DMS 273 (cell line): ENCODE data around the gene UBAP2.

Source experiments
- DNase-seq: peaks from one replicate; lab custom pipeline; 2025; ENCODE audit not compliant: unreplicated experiment; lab: John Stamatoyannopoulos, UW

Gene UBAP2, protein sequence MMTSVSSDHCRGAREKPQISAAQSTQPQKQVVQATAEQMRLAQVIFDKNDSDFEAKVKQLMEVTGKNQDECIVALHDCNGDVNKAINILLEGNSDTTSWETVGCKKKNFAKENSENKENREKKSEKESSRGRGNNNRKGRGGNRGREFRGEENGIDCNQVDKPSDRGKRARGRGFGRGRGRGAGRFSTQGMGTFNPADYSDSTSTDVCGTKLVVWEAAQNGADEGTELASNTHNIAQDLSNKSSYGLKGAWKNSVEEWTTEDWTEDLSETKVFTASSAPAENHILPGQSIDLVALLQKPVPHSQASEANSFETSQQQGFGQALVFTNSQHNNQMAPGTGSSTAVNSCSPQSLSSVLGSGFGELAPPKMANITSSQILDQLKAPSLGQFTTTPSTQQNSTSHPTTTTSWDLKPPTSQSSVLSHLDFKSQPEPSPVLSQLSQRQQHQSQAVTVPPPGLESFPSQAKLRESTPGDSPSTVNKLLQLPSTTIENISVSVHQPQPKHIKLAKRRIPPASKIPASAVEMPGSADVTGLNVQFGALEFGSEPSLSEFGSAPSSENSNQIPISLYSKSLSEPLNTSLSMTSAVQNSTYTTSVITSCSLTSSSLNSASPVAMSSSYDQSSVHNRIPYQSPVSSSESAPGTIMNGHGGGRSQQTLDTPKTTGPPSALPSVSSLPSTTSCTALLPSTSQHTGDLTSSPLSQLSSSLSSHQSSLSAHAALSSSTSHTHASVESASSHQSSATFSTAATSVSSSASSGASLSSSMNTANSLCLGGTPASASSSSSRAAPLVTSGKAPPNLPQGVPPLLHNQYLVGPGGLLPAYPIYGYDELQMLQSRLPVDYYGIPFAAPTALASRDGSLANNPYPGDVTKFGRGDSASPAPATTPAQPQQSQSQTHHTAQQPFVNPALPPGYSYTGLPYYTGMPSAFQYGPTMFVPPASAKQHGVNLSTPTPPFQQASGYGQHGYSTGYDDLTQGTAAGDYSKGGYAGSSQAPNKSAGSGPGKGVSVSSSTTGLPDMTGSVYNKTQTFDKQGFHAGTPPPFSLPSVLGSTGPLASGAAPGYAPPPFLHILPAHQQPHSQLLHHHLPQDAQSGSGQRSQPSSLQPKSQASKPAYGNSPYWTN

GRCh38 chr9:34048727-34049629, at the start of gene UBAP2:
Gene UBAP2, minus strand, starts transcription at chr9:34048887. Its CDS starts 31,739 bp downstream, at chr9:34017148.
- DNase-seq = peak; percentile 99

DNA sequence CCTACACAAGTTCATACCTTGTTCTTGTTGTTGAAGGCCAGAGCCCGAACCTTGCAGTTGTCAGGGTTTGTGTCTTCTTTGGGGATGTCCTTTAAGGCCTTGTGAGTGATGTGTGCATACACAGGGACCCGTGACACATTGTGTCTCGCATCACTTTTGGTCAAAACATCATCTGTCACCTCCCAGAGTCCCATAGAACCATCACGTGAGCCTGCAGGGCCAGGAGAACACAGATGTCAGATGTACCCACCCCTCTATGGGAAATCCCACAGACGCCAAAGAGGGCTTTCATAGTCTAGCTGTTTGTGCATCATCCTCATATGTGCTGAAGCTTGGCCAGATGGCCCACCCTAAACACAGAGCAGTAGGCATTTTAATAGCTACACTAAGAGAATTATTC, 49.6 kb upstream of the UBAP2 start:
- DNase-seq = peak; percentile 14

GRCh38 chr9:34097865-34098264, 49.2 kb upstream of the UBAP2 start:
- DNase-seq = no peak

- no peak for DNase-seq
These were observed 48.1 kb upstream of the UBAP2 start for GRCh38 chr9:34096751-34097150.

DNA sequence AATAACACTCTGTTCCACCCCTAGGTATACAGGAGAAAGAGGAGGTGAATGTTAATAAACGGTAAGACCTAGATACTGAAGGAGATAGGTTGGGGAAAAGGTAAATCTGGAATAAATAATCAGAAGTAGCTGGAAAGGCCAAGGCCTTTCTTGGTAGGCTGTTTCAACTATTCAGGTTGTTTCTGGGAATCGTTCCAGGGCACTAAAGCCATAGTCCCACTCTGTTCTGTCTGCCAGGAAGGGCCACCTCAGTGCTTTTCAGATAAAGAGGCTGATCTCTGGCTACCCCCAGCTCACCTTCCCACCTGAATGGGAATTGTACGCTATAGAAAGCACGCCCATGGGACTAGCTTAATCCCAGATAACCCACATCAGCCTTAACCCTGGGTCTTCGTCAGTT, 44.9 kb upstream of the UBAP2 start:
- no peak for DNase-seq

DNA sequence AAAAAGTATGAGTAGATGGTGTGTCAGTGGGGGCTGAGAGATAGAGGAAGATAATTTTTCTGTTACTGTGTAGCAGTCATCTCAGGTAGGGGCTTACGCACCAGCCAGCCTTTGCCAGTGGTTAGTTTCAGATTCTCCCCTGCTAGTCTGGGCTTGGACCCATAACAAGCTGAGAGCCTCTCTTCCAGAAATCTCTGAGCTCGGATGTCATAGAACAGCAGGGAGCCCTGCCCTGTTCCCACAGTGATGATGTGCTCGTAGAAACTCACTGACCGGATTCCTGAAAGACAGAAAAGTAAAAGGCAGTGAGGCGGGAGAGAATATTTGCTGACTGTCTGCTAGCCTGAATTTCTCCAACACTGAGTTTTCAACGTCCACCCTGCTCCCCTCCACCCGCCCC, 40.6 kb upstream of the UBAP2 start:
- DNase-seq = no peak

DNA sequence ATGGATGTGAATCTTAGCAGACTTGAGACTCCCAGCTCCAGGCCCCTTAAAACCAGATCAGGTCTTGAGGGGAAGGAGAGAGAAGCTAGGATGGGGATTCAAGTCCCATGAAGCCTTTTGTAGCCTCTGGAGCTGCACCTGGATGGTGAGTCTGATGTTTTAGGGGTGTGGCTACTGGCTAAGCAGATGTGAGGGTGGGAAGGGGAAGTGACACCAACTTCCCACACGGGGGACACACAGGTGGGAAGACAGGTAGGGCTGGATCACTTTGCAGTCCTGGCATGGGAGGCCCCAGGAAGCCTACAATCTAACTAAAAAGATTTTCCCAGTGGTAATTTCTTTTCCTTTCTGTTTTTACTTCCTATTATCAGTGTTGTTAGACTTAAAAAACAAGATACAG, 38.7 kb upstream of the UBAP2 start:
- no peak for DNase-seq

- no peak for DNase-seq
These were observed 38.2 kb upstream of the UBAP2 start for GRCh38 chr9:34086864-34087263.

DNA sequence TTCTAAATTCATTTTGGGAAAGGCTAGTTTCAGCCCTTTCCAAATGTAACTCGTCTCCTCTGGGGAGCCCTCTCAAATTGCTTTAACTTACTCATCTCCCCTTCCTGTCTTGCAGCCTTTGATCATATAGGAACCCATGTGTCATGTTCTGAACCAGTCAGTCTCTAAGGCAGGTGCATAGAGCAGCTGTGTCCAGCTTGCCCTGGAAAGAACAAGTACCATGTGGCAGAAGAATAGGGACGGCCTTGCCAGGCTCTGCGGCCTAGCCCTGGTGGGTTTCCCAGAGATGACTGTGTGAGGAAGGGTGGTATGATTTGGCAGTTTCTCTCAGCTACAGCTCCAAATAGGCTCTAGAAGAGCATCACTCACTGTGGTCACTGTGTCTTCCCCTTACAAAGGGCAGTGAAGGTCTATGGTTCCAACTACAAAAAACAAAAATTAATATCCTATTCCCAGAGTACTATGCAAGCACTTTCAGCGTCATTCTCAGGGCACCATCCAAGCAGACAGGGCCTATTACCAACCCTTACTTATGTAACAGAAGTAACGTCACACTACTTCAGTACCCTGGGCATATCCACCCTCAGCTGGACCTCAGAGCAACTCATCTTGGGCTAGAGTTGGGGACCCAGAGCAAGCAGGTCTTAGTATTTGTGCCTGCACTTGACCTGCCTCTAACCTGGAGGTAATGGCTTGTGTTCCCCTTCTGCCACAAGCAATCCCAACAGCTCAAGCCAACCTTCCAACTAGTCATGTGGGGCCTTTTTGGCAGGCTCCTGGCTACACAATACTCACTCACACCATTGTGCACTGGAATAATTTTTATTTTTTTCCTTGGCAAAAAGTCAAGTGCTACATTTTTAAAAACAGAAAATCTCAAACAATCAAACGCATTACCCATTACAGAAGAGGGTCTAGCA, 37.2 kb upstream of the UBAP2 start:
- no peak for DNase-seq

DNA sequence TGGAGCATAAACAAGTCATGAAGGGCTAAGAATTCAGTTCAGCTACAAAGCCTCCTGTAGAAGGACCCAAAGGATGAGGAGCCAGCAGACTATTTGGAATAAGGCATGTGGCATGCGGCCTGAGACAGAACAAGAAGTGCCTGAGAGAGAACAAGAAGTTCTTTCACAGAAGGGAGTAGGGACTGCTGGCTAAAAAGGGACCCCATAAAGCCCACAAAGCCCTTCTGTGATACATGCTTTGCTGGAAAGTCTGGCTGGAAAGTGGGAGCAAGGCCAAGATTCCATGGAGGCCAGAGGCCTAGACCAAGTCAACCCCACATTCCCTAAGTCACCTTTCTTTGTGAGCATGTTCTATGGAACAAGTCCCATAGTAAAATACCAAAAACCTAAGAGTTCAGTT, 35.9 kb upstream of the UBAP2 start:
- no peak for DNase-seq

GRCh38 chr9:34079181-34079580, 30.5 kb upstream of the UBAP2 start:
- DNase-seq = no peak

- DNase-seq = peak; percentile 71
These were observed 24.3 kb upstream of the UBAP2 start for GRCh38 chr9:34072868-34073590.

DNA sequence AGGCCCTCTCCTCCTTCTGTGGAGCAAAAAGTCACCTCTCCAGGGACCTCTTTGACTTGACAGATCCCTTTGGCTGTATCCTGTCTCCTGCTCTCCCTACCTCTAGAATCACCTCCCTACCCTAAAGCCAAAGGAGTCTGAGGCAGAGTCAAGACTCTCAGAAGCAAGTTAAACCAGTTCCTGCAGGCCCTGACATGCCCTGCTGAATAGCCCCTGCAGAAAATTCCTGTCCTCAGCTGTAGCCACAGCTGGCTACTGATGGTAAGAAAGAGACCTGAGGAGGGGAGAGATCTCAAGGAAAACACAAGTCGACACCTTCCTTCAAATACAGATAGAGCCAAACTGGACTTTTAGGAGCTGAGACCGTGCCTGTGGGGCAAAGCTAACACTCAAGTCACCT, 23.7 kb upstream of the UBAP2 start:
- DNase-seq = peak; percentile 51

- peak; percentile 48 for DNase-seq
These were observed 22.1 kb upstream of the UBAP2 start for GRCh38 chr9:34070606-34071324.

DNA sequence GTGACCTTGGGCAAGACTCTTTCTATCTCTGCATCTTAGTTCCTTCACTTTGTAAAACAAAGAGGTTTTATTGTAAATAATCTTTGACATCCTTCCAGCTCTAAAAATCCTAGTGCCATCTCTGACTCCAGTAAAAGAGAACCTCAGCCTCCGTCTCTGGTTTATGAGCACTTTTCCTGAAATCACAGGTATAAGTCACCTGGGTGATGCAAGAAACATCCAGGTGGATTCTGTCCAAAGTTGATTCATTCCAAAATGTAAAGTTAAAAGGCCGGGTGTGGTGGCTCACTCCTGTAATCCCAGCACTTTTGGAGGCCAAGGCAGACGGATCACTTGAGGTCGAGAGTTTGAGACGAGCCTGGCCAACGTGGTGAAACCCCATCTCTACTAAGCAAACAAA, 21.1 kb upstream of the UBAP2 start:
- no peak for DNase-seq

- peak; percentile 37 for DNase-seq
These were observed 16.9 kb upstream of the UBAP2 start for GRCh38 chr9:34065541-34065940.

DNA sequence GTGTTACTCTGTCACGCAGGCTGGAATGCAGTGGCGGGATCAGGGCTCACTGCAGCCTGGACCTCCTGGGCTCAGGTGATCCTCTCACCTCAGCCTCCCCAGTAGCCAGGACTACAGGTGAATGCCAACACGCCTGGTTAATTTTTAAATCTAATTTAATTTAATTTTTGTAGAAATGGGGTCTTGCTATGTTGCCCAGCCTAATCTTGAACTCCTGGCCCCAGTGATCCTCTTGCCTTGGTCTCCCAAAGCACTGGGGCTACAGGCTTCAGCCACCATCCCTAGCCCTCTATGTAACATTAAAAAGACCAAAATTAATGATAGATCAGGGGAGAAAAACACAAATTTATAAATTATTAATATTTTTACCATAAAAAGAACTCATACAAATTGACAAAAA, 11.3 kb upstream of the UBAP2 start:
- DNase-seq = no peak

DNA sequence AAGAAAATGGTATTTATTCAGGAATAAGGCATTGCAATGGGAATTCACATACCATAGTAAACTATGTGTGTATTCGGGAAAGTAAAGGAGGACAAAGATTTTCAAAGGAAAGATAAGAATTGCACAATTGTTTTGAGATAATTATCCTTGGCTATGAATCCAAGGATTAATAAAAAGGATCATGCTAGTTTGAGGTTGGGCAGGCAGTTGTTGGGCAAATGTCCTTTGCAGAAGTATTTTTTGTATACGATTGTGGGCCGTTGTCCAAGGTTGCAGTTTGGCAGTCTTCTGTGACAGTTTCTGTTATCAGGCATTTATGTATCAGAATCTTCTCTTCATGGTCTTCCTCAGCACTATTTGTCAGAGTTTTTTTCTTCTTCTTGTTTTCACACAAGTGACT, 10.6 kb upstream of the UBAP2 start:
- no peak for DNase-seq
